Measurements from ENCODE around the gene ZCCHC24.

ZCCHC24 gene

GRCh38 chr10:79396520-79396919 is 48.9 kb downstream of the ZCCHC24 start:
- TF ChIP-seq CTCF (IDR thresholded peaks at IDR 0.05), result no peak
- Histone ChIP-seq H3K4me3 (no peak overlapping the region), H3K27ac (no peak overlapping the region)
- DNase-seq (ENCODE audit: low spot score), result no peak

GRCh38 chr10:79394664-79395063 is 50.8 kb downstream of the ZCCHC24 start:
- no peak for TF ChIP-seq CTCF (IDR thresholded peaks at IDR 0.05)
- no peak for DNase-seq (ENCODE audit: low spot score)
- no peak overlapping the region for H3K4me3 ChIP-seq
- no peak overlapping the region for H3K27ac ChIP-seq

- TF ChIP-seq CTCF (IDR thresholded peaks at IDR 0.05), result no peak
- H3K27ac ChIP-seq, result no peak overlapping the region
- no peak overlapping the region for H3K4me3 ChIP-seq
- DNase-seq (ENCODE audit: low spot score), result no peak
Observed at GRCh38 chr10:79393924-79394610, 51.4 kb downstream of the ZCCHC24 start.

GRCh38 chr10:79393221-79393923 is 52.1 kb downstream of the ZCCHC24 start:
- peak overlapping the region in 1 of 2 donors; percentile 6 for H3K27ac ChIP-seq

GRCh38 chr10:79392506-79393176 is 52.8 kb downstream of the ZCCHC24 start:
- no peak overlapping the region for H3K4me3 ChIP-seq
- H3K27ac ChIP-seq, result peak overlapping the region in 1 of 2 donors; percentile 11
- peak; percentile 58 for DNase-seq (ENCODE audit: low spot score)
- no peak for TF ChIP-seq CTCF (IDR thresholded peaks at IDR 0.05)

More at GRCh38 chr10:79393221-79393923, 52.1 kb downstream of the ZCCHC24 start:
- no peak overlapping the region for H3K4me3 ChIP-seq
- DNase-seq (ENCODE audit: low spot score), result peak; percentile 57
- no peak for TF ChIP-seq CTCF (IDR thresholded peaks at IDR 0.05)

- Histone ChIP-seq H3K4me3 (no peak overlapping the region), H3K27ac (peak overlapping the region in 1 of 2 donors; percentile 63)
- TF ChIP-seq CTCF (IDR thresholded peaks at IDR 0.05), result no peak
- DNase-seq (ENCODE audit: low spot score), result peak; percentile 69
Observed at GRCh38 chr10:79392020-79392398, 53.4 kb downstream of the ZCCHC24 start.
